Left hindlimb (tissue), 1 donor: ENCODE measurements around the gene ITGA3.

Experiments
- DNase-seq: peaks from one replicate; pipeline ENCODE4 v3.0.0-alpha.2; 2018

Gene ITGA3

DNA sequence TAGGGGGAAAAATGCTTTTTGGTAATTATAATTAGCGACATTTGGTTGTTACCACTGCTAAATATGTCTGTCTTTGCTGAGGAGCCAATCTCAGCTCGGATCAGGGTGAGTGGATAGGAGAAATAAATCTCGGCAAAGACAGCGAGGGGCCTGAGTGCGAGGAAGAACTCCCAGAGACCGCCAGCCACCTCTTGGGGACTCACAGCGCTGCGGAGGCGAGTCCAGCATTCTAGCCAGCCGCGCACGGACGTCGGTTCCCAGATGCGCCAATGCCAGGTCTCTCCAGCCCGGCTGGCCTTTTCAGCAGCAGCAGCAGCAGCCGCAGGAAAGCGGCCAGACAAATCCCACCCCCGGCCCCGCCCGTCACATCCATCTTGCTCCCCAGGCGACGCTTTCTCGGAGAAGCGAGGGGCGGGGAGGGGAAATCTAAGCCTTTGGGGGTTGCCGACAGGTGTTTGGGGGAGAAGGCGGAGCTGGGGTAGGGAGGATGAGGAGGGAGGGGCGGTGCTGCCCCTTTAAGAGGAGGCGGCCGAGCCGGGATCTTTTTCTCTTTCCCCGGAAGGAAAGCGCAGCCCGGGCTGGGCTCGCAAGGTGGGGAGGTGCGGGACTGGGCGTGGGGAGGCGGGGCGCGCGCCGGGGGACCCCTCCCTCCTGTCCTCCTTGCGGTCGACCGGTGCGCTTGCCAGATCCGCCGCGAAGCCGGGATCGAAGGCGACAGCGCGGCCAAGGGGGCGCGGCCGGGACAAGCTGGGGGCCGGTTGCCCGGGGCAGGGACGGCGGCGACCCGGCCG lies at the start of gene ITGA3:
ITGA3 (plus strand) TSS at position 685 of the 791 bp plus-strand sequence. CDS start 330 bp downstream, outside the sequence.
- peak; percentile 70 for DNase-seq

DNA sequence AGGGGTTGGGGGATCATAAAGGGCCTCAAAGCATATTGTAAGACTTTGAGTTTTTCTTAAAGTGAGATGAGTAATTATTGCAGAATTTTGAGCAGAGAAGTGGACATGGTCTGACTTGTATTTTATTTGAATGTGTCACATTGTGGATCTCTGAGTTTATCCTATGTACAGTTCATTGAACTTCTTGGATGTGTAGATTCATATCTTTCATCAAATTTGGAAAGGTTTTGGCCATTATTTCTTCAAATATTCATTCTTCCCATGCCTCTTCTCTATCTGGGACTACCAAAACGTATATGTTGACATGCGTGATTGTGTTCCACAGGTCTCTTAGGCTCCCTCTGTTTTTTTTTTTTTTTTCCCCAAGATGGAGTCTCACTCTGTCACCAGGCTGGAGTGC lies 46.6 kb upstream of the ITGA3 start:
- no peak for DNase-seq

DNA sequence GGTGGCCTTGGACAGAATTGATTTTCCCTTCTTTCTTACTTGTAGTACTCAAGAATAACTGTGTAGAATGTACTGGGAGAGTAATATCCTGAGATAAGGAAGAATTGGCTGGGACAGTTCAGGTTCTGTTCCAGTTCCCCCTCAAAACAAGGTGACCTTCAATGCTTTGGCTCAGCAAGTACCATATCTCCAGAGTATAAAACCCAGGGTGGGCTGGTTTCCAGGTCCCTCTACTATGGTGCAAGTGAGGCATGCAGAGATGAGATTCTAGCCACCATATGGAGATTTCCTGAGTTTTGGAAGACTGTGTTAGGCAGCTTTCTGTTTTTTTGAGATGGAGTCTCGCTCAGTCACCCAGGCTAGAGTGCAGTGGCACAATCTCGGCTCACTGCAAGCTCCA lies 42.8 kb upstream of the ITGA3 start:
- DNase-seq: no peak

DNA sequence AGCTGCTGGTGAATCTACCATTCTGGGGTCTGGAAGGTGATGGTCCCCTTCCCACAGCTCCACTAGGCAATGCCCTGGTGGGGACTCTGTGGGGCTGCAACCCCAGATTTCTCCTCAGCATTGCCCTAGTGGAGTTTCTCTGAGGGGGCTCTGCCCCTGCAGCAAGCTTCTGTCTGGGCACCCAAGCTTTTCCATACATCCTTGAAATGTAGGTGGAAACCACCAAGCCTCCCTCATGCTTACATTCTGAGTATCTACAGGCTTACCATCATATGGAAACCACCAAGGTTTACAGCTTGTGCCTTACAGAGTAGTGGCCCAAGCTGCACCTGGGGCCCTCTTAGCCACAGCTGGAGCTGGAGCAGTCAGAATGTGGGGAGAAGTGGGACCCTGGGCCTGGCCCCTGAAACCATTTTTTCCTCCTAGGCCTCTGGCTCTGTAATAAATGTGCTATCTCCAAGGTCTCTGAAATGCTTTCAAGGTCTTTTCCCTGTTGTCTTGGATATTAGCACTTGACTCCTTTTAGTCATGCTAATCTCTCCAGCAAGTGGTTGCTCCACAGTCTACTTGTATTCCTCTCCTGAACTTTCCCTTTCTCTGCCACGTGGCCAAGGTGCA lies 41.3 kb upstream of the ITGA3 start:
- DNase-seq: no peak

DNA sequence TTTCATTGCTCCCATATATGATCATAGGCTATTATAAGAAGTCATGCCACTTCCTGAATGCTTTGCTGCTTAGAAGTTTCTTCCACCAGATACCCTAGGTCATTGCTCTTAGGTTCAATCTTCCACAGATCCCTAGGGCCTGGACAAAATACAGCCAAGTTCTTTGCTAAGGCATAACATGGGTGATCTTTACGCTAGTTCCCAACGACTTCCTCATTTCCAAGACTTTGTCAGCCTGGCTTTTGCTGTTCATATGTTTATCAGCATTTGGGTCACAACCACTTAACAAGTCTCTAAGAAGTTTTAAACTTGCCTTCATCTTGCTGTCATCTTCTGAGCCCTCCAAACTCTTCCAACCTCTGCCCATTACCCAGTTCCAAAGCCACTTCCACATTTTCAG lies 40.8 kb upstream of the ITGA3 start:
- no peak for DNase-seq

DNA sequence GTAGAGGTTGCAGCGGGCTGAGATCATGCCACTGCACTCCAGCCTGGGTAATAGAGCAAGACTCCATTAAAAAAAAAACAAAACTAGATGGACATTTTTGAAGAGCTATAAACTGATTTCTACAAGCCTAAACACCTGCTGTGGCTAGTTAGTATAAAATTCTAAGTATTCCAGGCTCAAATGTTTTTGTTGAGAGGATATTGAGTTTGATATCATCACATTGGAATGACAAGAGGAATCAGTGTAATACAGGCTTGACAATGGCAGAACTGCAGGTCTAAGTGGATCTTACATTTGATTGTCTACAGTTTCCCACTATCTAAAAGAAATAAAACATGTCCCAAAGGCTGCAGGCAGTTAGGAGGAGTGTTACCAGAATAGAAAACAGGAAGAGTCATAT lies 37.0 kb upstream of the ITGA3 start:
- no peak for DNase-seq

DNA sequence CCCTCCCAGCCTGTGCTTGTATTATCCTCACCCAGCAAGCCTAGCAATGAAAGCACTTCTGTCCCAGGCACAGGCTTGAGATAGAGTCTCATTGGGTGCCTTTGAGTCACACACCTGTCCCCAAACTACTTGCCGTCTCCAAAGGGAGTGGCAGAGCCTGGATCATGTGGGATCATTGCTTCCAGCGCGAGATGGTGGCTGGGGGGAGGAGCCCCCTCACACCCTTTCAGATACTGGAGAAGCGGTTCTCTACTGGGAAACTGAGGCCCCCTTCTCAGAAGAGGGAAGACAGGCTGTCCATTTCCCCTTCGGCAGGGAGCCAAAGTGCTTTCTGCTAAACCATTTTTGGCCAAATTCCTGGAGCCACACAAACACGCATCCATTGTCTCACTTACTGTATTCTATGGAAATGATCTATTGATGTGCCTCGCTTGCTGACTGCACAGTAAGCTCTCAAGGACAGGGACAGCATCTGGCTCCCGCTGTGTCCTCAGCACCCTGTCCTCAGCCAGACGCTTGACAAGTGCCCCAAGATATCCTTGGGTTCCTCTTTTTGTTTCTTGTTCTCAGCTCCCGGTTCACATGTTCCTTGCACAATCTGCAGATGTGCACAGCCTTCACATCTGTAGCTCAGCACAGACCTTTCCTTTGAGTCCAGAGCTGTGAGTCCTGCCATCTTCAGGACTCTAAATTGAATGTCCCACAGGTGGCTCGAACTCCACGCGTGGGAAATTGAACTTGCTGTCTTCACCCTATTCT lies 34.9 kb upstream of the ITGA3 start:
- DNase-seq: no peak

DNA sequence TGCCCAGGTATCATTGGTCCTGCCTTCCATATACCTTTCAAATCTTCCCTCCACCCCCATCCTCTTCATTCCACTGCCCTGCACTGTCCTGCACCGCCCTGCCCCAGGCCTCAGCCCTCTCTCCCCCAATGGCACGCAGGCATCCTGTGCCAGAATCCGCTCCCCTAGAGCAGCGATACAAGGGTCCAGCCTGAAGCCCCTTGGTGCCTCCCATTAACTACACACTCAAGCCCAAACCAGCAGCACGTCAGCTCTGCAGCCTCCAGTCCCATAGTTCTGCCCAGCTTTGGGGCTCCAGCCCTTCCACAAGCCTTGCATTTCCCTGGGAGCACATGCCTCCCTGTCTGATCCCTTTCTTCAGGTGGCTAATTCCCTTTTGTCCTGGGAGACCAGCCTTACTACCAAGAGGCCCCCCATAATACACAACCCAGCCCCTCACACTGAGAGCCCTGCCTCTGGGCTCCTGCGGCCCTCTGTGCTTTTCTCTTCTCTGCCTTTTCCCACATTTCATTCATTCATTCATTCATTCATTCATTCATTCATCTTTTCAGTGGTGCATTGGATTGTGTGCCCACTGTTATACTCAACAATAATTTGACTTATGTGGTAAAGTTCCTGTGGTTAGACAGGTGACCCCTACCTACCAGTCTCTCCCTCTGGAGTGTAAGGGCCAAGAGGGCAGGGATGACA lies 34.1 kb upstream of the ITGA3 start:
- no peak for DNase-seq

DNA sequence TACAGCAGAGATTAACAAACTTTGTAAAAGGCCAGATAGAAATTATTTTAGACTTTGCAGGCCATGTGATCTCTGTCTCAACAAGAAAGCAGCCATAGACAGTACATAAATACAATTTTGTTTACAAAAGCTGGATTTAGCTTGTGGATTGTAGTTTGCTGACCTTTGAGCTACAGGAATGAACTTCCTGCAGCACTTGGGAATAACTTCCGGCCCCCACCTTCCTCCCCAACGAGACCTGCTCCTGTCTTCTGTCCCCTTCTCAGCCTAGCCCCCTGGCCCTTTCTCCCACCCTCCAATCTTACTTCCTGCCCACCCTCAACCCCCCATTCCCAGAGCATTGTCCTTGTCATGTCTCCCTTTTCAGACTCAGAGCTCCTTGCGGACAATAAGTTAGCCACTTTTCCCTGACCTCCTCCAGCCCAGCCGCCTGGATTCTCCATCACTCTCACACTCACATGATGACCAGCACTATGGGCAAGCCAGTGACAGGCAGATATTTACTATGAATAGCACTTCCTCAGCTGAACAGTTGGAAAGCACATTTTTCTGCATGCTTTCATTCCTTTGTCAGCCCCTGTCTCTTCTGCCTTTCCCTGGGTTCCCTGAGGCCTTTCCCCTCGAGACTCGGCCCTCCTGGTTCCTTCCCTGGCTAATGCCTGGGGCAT lies 33.3 kb upstream of the ITGA3 start:
- no peak for DNase-seq

DNA sequence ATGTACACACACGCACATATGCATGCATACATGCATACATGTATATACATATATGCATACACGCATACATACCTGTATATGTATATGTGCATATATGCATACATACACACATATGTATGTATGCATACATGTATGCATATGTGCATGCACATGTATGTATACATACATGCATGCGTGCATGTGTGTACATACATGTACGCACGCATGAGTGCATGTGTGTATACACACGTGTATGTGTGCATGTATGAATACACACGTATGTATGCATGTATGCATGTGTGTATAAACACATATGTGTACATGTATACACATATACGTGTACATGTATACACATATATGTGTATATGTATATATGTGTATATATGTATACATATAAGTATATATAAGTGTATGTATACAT lies 32.4 kb upstream of the ITGA3 start:
- no peak for DNase-seq

DNA sequence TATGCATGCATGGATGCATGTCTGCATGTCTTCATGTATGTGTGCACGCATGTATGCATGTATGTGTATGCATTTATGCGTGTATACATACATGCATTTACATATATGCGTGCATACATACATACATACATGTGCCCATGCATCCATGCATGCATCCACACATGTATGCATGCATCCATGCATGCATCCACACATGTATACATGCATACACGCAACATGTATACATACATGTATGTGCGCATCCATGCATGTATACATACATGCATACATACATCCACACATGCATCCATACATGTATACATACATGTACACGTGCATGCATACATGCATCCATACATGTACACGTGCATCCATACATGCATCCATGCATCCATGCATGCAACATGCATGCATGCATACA lies 31.1 kb upstream of the ITGA3 start:
- DNase-seq: no peak

DNA sequence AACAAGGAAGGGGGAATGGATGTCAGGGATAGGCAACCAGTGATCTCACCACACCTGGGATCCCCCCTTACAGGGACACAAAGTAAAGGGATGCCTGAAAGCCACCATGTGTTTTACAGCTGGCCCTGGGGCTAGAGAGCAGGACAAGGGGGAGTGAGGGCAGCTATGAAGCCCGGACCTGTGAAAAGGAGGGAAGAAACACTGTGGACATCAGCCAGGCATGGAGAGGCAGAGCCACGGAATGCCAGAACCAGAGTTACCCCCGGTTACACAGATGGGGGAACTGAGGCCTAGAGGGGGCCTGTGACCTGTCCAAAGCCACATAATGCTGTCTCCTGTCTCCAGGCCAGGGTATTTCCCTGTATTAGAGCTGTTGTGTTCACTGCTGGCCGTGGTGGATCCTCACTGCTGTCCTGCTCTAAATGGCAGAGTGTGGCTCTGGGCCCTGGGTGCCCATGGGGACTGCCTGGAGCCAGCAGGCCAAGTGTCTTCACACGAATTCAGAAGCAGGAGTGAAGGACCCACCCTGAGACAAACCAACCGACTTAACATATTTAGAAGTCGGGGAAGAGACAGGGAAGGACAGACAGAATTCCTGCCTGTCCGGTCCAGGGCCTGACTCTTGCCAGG lies 29.7 kb upstream of the ITGA3 start:
- DNase-seq: no peak

DNA sequence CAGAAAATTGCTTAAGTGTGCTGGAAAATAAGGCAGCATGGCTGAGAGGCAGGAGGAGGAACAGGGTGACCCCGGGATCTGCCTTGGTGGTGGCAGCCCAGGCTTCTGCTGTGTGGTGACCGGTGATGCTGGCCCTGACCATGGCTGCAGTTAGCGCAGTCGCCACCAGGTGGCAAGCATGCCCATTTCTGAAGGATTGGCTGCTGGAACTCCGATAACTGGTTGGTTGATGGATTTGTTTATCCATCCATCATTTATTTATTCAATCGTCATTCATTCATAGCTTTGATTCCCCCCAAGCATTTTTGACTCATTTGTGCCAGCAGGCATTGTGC lies 29.1 kb upstream of the ITGA3 start:
- peak; percentile 81 for DNase-seq

DNA sequence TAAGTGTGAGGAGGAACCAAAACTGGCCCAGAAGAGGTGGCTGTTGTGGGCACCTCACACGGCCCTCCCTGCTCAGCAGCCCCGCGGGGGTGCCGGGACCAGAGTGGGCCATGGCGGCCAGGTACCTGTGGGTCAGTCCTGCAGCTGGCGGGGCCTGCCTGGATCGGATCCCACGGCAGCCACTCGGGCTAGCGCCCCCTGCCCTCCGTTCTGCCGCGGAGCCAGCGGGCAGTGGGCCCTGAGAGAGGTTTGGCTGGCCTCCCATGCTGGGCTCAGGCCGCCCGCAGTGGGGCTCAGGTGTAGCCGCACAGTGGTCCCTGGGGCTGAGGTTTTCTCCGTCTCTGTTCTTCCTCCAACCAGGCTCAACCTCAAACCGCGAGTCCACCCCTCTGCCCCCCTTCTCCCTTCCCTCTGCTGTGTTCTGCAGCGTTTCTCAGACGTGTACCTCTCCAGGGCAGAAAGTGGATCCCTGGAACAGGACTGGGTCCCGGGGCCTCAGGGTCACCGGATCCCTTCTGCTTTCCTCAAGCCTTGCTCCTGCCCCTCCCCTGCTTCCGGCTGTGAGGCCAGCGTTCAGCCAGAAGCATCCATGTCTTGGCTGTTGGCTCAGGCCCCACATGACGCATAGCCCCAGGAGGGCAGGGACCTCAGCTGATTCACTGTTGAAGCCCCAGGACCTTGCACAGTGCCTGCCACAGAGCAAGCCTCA lies 28.6 kb upstream of the ITGA3 start:
- peak; percentile 51 for DNase-seq

DNA sequence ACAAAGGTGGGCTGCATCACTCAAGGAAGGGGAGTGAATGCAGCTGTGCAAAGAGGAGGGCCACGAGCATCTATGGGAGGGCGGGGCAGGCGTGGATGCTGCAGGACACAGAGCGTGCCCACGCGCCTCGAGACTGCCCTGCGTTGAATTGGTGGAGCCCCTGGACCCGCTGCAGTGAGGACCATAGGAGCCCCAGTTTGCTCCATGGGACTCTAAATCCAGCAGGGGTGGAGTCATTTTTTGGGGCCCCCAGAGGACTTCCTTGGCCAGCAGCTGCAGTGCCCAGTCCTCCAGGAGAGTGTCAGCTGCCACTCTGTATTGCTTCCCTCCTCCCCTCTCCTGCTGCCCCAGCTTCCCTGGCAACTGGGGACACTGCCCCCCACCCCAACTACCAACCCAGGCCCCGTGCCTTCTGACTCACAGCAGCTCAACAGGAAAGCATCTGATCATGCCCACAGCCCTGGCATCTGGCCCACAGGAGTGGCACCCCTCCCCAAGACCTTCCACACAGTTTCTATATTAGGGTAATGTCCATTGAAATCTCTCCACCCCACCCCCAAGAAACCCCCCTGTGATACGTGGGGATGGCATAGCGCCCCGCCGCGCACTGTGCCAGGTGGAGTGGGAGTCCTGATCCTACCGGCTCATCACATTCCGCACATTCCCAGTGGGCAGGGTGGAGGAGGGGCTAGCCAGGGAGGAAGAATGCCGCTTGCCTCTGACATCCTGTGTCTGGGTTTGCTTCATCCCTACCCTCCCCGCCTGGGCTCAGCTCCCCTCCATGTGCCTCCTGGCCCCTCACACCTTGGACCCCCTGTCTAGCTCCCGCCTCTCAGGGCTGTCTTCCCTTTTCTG lies 27.8 kb upstream of the ITGA3 start:
- peak; percentile 43 for DNase-seq

DNA sequence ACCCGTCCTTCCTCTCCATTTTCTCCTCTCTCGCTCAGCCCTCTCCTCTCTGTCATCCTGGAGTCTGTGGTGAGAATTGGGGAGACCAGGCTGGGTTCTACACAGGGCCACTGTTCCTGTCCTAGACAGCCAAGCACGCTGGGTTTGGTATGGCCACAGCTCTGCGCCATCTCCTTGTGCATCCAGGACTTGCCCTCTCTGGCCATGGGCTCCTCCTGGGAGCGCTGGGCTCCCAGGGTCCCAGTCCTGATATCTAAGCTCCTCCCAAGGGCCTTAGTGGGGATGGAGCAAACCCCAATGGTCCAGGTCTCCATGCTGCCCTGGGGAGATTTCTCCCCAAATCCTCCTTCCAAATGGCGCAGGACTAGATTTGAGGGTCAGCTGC lies 27.2 kb upstream of the ITGA3 start:
- no peak for DNase-seq

DNA sequence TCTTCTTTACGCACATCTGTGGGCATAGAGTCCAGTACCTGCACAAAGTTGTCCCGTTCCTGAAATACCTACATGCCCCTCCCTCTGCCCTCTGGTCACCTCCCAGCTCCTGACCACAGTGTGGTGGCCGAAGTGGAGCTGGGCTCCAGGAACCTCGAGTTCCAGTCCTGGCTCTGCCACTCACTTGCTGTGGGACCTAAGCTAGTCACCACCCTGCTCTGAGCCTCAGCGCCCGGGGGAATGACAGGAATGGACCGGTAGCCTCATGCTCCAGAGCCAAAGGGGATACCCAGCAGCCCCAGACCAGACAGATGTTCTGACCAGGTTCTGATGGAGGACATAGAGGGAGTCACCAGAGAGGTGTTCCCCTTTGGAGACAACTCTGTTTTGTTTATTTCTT lies 26.7 kb upstream of the ITGA3 start:
- no peak for DNase-seq

DNA sequence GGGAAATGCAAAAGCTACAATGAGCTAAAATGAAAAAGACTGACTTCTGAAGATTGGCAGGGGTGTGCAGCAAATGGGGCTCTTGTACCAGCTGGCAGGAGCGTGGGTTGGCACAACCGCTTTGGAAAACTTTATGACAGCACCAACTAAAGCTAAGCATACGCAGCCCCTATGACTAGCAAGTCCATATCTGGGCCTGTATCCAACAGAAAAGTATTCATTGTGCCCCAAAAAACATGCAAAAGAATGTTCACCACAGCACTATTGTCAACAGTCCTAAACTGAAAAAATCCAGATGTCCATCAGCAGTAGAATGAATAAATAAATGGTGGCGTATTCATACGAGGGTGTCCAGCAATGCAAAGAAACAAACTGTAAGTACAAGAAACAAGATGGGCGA lies 22.6 kb upstream of the ITGA3 start:
- no peak for DNase-seq

DNA sequence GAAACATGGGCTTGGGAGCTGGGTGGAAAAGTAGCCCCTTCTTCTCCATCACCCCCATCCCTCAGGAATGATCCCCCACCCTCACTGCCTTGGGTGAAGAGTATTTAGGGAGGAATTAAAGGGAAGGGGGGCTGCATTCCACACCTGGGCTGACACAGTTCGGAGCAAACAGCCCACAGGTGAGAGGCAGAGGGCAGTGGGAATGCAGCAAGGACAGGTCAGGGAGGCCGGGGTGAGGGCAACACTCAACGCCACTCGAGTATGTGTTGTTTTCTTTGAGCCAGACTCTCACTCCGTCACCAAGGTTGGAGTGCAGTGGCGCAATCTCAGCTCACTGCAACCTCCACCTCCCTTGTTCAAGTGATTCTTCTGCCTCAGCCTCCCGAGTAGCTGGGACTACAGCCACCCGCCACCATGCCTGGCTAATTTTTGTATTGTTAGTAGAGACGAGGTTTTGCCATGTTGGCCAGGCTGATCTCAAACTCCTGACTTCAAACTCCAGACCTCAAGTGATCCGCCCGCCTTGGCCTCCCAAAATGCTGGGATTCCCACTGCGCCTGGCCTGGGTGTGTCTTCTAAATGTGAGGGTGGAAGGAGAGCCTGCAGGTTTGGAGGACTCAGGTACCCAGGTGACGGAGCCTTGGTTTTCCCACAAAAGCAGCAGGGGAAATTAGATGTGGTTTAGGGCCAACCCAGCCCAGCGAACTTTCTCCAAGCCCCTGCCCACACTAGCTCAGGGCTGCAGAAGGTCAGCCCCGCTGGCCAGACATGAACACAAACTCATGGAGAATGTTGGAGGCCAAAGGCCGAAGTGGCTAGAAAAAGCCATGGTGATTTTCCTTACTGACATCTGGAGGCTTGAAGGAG lies 21.2 kb upstream of the ITGA3 start:
- no peak for DNase-seq

DNA sequence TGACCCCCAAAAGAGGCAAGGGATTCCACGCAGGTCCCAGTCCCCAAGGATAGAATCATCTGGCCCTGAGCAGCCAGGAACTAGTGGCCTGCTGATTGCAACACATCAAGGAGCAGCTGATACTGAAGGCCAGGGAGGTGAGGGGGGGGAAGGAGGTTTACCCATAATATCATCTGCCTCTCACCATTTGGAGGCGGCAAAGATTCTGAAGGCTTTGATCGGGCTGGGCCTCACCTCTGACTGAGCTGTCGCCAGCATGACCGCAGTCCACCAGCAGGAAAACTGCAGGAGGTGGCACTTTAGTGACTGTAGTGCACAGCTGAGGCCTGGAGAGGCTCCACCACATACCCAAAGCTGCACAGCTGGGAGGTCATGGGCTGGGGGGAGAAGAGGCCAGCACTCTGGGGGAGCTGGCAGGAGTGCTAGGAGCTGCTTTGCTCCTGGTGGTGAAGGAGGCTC lies 20.5 kb upstream of the ITGA3 start:
- no peak for DNase-seq
